ENCODE measurements around the gene TMIE. TPM values are rescaled to one million over a fixed set of nuclear protein-coding genes. Genes with fewer than 3 reads are reported as not detected.
"Not testable (repeated sequence)": the region's sequence is repeated elsewhere in the genome, so short reads cannot be mapped to it uniquely, and the experiment has no call there.

The TMIE gene
- total RNA-seq, 1 donor from 2014 or later = 0.76 TPM

DNA sequence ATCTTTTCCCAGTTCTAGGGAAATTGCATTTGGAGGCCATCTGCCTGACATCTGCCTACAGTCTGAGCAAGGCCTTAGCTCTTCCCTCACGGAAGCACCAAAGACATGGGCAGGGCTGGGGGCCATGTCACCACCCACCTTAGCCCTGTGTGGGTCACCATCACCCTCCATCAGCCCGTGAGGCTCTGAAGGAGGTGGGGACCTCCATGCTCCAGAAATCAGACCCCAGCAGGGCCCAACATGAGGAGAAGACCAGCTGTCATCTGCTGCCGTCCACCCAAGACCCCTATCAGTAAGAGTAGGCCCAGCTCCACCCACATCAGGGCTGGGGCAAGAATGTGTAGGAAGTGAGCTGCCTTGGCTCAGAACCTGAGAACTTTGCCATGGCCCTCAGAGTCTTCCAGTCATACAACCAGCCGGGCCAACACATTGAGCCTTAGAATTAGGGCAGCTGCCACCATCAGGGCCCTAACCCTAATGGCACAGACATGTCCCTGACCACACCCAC, 1.9 kb downstream of the TMIE start:
- intact Hi-C loops (cut with DNase I) = loop anchor here (5.0 kb wide), 1 partner anchor 194 kb away; no protein-coding TSS in a partner anchor
- ATAC-seq (no peak), DNase-seq (ENCODE audit: low spot score) (no peak)

DNA sequence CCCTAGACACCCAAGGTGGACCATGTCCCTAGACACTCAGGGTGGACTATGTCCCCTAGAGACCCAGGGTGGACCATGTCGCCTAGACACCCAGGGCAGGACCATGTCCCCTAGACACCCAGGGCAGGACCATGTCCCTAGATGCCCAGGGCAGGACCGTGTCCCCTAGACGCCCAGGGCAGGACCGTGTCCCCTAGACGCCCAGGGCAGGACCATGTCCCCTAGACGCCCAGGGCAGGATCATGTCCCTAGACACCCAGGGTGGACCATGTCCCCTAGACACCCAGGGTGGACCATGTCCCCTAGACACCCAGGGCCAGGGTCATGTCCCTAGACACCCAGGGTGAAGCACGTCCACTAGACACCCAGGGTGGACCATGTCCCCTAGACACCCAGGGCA, 3.2 kb downstream of the TMIE start:
- intact Hi-C loops (cut with DNase I) = loop anchor here (5.0 kb wide), 1 partner anchor 193 kb away; no protein-coding TSS in a partner anchor
- DNase-seq (ENCODE audit: low spot score); ATAC-seq: not testable (repeated sequence)

DNA sequence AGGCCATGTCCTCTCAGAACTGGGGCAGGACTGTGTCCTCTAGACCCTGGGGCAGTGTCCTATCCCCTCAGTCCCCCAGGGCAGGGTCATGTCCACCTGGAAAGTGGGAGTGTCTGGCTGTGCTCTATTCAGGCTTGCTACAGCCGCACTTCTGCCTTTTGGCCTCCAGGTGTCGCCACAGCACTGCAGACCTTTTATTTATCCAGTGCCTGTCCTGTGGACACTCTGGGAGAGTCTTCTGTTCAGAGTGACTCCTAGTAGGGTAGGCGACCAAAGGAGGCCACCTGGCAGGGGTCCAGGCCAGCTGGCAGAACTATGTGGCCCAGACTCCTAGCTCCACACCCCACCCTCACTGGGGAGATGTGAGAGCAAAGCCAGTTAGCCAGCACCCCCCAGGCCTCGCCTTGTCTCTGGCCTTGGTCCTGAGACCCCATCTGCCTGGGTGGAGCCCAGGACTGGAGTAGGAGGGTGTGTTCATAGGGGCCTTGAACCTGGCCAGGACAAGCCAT, 3.9 kb downstream of the TMIE start:
- DNase-seq (ENCODE audit: low spot score) (peak; percentile 84), ATAC-seq (peak; percentile 86)
- intact Hi-C loops (cut with DNase I) = loop anchor here (5.0 kb wide), 1 partner anchor 202 kb away; no protein-coding TSS in a partner anchor

DNA sequence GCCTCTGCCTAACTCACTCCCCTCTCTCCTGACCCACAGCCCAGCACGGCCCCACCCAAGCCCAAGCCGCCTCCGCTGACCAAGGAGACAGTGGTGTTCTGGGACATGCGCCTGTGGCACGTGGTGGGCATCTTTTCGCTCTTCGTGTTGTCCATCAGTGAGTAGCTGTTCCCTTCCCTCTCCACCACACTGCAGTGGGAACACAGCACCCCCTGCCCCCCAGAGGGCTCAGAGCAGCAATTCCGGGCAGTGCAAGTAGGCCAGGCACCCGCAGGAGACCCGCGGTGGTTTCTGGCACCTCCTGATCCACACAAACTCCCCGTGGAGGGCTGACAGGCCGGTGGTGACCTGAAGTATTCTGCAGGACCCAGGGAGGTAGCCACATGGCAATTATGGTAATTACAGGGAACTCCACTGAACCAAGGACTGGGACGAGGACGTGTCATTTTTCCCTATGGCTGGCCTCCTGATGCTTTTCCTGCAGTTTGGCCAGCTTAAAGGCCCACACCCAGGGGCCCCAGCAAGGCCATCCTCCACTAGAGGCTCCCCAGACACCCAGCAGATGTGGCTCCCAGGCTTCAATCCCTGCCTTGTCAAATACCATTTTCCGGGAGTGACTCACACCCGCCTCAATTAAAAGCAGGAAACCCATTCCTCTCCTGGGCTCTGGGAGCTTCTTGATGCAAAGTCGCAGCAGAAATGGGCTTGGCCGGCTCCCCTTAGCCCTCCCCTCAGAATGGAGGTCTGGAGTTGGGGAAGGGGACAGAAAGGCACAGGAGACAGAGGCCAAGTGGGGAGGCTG, 4.8 kb downstream of the TMIE start:
- intact Hi-C loops (cut with DNase I) = loop anchor here (5.0 kb wide), 1 partner anchor 201 kb away; no protein-coding TSS in a partner anchor
- DNase-seq (ENCODE audit: low spot score) = peak; percentile 47
- no peak for ATAC-seq

DNA sequence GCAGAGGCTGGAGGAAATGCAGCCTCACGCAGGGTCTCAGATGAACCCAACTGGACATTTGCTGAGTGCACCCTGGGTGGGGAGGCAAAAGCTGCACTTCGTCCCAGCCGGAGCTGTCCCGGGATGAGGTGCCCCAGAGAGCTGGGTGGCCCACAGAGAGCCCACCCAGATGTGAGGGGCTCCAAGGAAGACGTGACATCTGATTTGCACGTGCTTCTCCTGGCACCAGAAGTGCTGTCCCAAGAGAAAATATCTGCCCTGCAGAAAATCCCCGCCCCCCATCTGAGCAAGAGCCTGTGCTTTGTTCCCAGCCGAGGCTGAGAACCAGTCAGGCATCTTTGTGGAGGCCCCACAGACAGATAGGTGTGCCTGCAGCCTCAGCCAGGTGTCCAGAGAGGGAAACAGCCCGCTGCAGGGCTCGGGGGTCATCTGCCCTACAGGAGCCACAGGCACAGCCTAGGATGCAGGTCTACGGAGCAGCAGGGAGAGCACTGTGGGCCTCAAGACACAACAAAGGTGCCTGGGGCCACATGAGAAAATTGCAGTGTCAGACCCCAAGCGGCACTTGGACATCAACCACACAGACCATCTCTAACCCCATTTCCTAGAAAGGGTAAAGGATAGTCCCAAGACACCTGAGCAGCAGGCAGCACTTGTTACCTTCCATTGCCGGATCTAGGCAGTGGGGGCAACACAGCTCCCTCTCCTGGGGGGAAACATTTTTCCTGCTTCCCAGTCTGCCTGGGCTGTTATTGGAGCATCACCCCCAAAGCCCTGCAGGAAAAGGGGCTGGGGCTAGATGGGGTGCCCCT, 5.8 kb downstream of the TMIE start:
- intact Hi-C loops (cut with DNase I) = loop anchor here (5.0 kb wide), 1 partner anchor 200 kb away; no protein-coding TSS in a partner anchor

DNA sequence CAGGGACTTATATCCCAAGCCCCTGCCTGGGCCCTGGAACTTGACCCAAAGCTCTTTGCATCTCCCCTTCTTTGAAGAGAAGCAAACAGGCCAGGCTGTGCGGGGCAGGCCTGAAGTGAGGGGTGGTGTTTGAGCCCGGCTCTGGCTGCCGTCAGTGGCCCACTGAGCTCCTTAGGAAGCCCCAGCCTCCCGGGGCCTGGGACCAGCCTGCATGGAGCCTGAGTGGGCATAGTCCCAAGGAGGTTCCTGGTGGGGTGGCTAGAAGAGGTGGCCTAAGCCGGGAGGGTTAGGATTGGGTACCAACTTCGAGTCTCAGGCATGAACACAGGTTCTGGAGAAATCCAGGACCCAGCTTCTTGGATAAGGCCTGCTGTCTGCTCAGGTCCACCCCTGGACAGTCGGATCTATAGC, 6.4 kb downstream of the TMIE start:
- DNase-seq (ENCODE audit: low spot score) = peak; percentile 49
- ATAC-seq = no peak
- intact Hi-C loops (cut with DNase I) = loop anchor here (5.0 kb wide), 1 partner anchor 200 kb away; no protein-coding TSS in a partner anchor

More for the DNA sequence above, 5.8 kb downstream of the TMIE start:
- ATAC-seq (no peak), DNase-seq (ENCODE audit: low spot score) (peak; percentile 38)

DNA sequence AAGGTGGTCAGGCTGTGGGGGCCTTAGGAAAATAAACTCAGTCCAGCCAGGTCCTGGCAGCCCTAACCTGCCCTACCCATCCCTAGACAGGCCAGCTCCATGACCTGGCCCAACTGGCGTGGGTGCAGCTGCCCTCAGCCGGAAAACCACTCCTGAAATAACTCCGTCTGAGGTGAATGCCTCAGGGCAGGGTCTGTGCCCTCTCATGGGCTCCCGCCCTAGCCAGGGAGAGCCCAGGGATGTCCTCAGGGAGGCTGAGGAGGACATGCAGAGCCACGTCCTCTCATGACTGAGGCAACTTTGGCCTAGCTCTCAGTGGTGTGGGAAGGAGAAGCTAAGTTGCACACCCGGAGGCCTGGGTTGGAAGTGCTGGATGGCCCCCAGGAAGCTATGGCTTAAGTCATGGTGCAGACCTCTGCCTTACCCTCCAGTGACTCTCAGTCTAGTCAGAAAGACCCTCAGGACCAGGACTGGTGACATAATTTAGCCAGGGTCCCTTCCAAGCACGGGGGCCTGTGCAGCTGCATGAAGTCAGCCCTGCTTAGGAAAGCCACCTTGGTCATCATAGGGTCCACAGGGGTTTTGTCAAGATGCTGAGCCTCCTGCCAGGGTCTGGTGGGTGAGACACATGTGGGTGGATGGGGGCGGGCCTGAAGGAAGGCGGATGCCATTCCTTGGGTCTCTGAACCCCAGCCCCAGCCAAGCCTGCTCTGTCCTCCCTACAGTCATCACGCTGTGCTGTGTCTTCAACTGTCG, 7.4 kb downstream of the TMIE start:
- DNase-seq (ENCODE audit: low spot score) (peak; percentile 47), ATAC-seq (no peak)
- intact Hi-C loops (cut with DNase I) = loop anchor here (5.0 kb wide), 1 partner anchor 199 kb away; no protein-coding TSS in a partner anchor

DNA sequence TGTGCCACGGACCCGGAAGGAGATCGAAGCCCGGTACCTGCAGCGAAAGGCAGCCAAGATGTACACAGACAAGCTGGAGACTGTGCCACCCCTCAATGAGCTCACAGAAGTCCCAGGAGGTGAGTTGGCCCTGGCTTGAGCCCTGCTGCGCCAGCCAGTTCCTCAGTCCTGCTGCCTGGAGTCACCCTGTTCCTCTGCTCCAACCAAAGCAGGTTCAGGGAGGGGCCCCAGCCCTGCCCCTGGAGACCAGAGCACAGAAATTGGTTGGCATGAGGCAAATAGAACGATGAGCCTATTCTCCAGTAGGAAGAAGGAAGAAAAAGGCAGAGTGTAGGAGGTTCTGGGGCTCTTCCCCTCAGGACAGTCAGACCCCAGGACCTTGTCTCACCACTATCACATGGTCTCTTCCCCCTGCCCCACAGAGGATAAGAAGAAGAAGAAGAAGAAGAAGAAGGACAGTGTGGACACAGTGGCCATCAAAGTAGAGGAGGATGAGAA, 8.0 kb downstream of the TMIE start:
- ATAC-seq (no peak), DNase-seq (ENCODE audit: low spot score) (no peak)
- intact Hi-C loops (cut with DNase I) = loop anchor here (5.0 kb wide), 1 partner anchor 198 kb away; no protein-coding TSS in a partner anchor

DNA sequence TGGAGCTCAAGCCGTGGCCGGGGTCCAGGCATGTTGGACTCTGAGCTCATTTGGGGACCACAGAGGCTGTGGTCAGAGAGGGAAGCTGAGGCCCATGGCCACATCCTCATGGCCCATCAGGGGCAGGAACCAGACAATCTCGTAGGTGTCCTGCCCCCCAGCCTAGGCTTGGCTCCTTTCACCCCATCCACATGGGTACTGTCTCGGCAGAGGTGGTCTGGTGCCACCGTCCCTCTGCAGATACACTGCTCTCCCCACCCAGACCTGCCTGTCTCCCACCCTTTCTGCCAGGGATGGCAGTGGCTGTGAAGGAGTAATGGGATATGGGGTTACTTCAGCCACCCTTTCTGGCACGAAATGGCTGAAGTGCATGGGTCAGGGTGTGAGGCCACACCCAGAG, 8.5 kb downstream of the TMIE start:
- intact Hi-C loops (cut with DNase I) = loop anchor here (5.0 kb wide), 1 partner anchor 198 kb away; no protein-coding TSS in a partner anchor
- DNase-seq (ENCODE audit: low spot score) = peak; percentile 42
- no peak for ATAC-seq

DNA sequence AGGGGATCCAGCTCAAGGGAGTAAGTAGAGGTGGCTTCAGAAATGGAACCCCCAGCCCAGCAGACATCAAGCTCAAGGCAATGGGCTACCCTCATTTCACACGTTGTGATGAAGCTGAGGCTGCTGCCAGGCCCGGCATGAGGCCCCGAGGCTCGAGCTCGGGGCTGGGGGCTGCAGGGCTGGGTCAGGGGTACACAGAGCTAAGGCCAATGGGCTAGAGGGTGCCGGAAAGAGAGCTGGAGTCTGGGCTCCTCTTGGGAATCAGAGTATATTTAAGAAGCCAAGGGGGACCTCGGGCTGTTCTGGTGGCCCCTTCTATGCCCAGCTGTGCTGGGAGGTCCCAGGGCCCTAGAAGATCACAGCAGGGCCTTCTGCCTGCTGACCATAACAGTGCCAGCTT, 9.0 kb downstream of the TMIE start:
- ATAC-seq (no peak), DNase-seq (ENCODE audit: low spot score) (peak; percentile 18)
- intact Hi-C loops (cut with DNase I) = no loop called here

DNA sequence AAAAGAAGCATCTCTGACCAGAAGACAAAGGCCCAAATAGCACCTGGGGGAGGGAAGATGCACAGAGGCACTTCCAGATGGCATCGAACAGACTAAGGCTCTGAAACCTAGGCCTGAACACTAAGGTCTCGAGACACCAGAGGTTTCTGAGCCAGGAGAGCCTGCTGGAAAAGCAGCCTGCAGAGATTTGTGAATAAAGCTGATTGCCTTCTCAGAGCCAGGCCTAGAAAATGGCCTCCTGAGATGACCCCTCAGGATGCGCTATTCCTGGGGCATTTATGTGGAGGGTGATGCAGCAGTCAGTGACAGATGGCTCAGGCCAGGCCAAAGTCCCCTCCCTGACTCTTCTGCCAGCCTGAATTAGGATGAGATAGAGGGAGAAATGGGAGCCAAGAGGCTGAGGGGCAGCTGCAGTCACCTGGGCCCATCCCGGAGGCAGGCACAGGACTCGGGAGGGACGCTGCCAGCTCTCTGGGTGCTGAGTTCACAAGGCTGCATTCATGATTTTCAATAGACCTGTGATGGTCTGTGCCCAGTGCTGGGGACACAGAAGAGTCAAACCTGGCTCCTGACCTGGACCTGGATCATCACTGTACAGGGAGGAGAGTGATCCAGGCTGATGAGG, 9.6 kb downstream of the TMIE start:
- DNase-seq (ENCODE audit: low spot score) = peak; percentile 42
- intact Hi-C loops (cut with DNase I) = no loop called here
- no peak for ATAC-seq

DNA sequence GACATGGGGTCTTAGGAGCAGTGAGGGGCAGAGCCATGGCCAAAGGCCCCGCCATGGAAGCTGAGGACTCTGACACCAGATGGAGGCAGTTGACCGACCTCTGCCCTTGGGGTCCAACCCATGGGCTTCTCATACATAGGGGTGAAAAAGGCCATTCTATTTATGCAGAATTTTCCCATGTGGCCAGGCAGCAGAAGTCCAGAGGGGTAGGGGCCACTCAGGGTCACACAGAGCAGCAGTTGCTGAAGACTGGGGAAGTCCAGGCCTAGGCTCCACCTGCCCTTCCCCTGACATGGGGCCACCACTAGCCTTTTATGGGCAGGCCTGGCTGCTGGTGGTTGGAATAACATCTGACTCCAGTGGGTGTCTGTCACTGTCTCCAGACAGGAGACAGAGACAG, 10.1 kb downstream of the TMIE start:
- intact Hi-C loops (cut with DNase I) = no loop called here
- DNase-seq (ENCODE audit: low spot score) = peak; percentile 17
- ATAC-seq = no peak

DNA sequence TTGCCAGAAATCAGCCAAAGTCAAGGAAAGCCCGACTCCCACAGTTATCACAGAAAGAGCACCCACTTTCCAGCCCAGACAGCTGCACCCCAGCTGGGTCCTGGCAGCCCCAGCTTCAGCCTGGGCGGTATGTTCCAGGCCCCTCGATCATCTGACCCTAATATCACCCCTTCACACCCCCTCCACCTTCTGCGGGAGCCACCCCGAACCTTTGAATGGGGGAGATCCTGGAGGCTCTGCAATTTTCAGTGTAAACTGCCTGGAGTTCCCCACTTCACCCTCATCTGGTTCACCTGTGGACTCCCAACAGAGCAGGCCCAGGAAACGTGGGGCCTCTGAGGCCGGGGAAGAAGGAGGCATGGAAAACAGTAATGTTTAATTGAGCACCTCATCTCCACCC, 10.6 kb downstream of the TMIE start:
- DNase-seq (ENCODE audit: low spot score) (no peak), ATAC-seq (no peak)
- intact Hi-C loops (cut with DNase I) = no loop called here

DNA sequence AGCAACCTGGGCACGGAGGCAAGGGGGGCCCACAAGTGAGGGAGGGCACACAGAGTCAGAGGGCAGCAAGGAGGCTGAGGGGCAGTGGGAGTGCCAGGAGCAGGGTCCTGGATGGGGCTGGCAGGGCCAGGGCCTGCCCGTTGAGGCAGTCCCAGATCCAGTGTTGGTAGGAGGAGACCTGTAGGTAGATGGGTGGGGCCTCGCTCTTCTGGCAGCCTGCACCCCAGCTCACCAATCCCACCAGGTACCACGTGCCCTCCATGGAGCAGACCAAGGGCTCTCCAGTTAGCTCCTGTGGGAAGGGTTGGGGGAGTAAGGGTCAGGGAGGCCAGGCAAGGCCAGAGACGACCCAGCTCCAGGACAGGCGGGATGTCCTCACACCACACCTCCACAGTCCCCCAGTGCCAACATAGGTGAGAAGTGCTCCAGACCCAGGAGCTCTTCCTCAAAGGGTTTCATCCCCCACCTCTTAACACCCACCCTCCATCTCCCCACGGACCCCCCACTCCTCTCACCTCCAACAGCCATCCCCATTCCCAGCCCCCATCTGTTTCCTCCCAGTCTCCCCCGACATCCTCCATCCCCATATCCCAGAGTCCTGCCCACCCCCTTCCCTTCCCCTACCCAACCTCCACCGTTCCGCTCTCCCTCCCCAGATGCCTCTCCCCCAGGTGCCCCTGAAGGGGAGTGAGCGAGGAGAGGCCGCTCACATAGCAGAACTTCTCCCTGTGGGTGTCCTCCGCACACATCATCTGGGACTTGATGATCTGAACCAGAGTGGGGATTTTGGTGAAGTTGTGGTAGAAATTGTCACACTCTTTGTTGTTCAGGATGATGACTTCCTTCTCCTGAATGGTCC, 11.2 kb downstream of the TMIE start:
- intact Hi-C loops (cut with DNase I) = no loop called here
- ATAC-seq = no peak
- peak; percentile 30 for DNase-seq (ENCODE audit: low spot score)

DNA sequence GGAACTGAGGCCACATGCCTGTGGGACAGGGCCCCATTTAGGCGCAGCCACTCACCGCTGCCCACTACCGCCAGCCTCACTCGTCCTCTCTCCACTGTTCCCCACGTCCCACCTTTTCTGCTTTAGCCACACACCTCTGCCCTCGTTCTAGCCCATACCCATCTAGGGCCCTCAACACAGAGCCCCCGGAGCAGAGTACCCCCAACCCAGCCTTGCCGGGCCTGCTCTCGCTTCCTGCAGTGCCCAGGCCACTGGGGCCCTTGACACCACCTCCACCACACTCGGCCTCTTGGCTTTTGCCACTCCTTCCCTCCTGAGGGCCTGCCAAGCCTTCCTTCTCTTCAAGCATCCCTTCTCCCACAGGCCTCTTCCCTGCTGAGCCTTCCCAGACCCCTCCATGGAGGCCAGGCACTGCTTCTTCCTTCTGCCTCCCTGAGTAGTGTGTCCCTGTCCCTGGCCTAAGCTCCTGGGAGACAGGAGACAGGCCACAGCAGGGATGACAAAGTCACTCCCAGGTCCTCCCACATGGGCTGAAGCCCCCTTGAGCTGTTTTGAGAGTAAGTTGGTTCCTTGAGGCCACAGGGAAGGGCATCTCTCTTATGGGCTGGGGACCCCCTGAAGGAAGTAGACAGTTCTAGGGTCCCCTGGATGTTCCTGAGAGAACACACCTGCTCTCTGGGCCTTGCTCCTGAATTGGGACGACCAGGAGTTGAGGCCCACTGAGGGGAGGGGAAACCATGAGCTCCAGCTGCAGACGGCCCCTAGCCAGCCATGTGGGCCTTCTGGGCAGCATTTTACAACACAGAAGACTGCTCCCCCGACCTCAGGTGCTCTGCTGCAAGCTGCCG, 12.1 kb downstream of the TMIE start:
- ATAC-seq (no peak), DNase-seq (ENCODE audit: low spot score) (peak; percentile 23)
- intact Hi-C loops (cut with DNase I) = no loop called here

DNA sequence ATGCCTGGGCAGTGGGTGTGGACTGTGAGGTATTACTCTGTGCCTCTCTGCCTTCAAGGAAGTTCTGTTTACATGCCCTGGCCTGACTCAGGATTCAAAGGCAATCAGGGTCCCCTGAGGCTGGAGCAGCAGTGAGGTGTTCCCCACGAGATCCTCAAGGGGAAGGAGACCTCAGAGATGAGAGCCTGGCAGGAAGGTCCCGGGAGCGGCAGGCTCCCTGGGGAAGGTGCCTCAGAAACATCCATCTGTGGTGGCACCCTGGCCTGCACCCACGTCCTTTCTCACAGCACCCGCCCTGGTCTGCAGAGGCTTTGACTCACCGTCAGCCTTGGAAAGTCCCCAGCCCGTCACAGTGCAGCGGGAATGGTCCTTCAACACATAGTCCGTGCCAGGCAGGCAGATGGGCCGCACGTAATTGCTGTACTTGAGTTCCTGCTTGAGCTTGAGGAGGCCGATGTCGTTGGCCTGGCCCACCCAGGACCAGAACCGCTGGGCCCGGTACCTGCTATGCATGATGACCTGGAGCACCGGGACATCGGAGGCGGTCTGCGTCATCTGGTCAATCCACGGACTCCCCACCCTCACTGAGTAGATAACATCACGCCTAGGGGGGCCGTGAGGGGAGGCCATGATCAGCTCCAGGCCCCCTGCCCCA, 12.8 kb downstream of the TMIE start:
- DNase-seq (ENCODE audit: low spot score) (peak; percentile 45), ATAC-seq (no peak)
- intact Hi-C loops (cut with DNase I) = no loop called here
